GM12878 (cell line): Measurements from ENCODE around the gene PANK1. TPM values are rescaled to one million over a fixed set of nuclear protein-coding genes. Genes with fewer than 3 reads are reported as not detected.

Experiments
- ATAC-seq: fragments of 200-7000 bp; cut with Tn5 transposase; 3 replicates; pipeline ENCODE4 v1.9.1; 2020; ENCODE audit warnings: mild to moderate bottlenecking, moderate library complexity
- Bru-seq: library from RNA; stranded (reverse); fragments of 400-500 nt; gene quantifications from one replicate; lab custom pipeline; 2021; lab: Mats Ljungman, UMichigan
- BruChase-seq, 2 experiments: library from RNA; stranded (reverse); fragments of 400-500 nt; gene quantifications; one replicate each; lab custom pipeline; 2021; lab: Mats Ljungman, UMichigan
- BruUV-seq: library from RNA; stranded (reverse); fragments of 400-500 nt; replicated peaks from 2 replicates; lab custom pipeline; 2021; lab: Mats Ljungman, UMichigan
- CTCF ChIA-PET: fragments of 300-600 bp; sonication (Branson Sonifier 250); formaldehyde crosslinking; extraction: SDS; loops from one replicate; lab custom pipeline; 2021; ENCODE audit warnings: inconsistent platforms; lab: Yijun Ruan, JAX
- POLR2A ChIA-PET: fragments of 350-600 bp; formaldehyde crosslinking; extraction: SDS; loops from one replicate; lab custom pipeline; 2021; ENCODE audit warnings: inconsistent platforms; lab: Charles Lee
- RAD21 ChIA-PET: fragments of 300-600 bp; sonication (Branson Sonifier 250); formaldehyde crosslinking; loops from one replicate; lab custom pipeline; 2023; ENCODE audit warnings: antibody characterized with exemption; ENCODE audit not compliant: unreplicated experiment; lab: Charles Lee
- SMC1A ChIA-PET: fragments of 300-600 bp; sonication (Branson Sonifier 250); formaldehyde crosslinking; loops from one replicate; lab custom pipeline; 2023; ENCODE audit not compliant: unreplicated experiment, uncharacterized antibody; lab: Charles Lee
- DNase-seq: peaks from one replicate; pipeline ENCODE4 v3.0.0-alpha.2; 2011; ENCODE audit warnings: low read depth, low spot score
- FAIRE-seq: peaks from 3 replicates; lab custom pipeline; 2011; peaks lifted over from hg19 to GRCh38; lab: Jason Lieb, UNC
- H2AFZ ChIP-seq: 2 replicates; pipeline ENCODE4 v1.6.0; 2011; ENCODE audit warnings: low read depth, low read length, control low read depth; ENCODE audit not compliant: control insufficient read depth
- H3K27ac ChIP-seq: 2 replicates; pipeline ENCODE4 v1.5.1; 2011; ENCODE audit warnings: control low read depth; ENCODE audit not compliant: control insufficient read depth, insufficient read depth
- H3K27me3 ChIP-seq, 2 experiments: replicated peaks in 1 of 2; 2 replicates each; pipeline versions ENCODE4 v1.6.0 to v1.6.1; 2011; ENCODE audit warnings: low read length in 1 of 2; ENCODE audit not compliant: control insufficient read depth in 2 of 2, insufficient read depth in 2 of 2
- H3K36me3 ChIP-seq, 2 experiments: 2 replicates each; pipeline ENCODE4 v1.5.1; 2011; ENCODE audit warnings: low read length in 1 of 2; ENCODE audit not compliant: control insufficient read depth in 2 of 2, insufficient read depth in 2 of 2
- H3K4me1 ChIP-seq: 2 replicates; pipeline ENCODE4 v1.6.1; 2011; ENCODE audit warnings: mild to moderate bottlenecking, low read length, moderate library complexity, mixed read lengths; ENCODE audit not compliant: control insufficient read depth, insufficient read depth
- H3K4me2 ChIP-seq: 2 replicates; pipeline ENCODE4 v1.6.0; 2011; ENCODE audit warnings: control low read depth; ENCODE audit not compliant: control insufficient read depth, insufficient read depth
- H3K4me3 ChIP-seq: fragments of 200-600 bp; sonication (generic); 2 replicates; pipeline ENCODE4 v1.5.1; 2016
- H3K79me2 ChIP-seq: 2 replicates; pipeline ENCODE4 v1.6.0; 2011; ENCODE audit warnings: low read length; ENCODE audit not compliant: control insufficient read depth, insufficient read depth
- H3K9ac ChIP-seq: 2 replicates; pipeline ENCODE4 v1.8.0; 2011; ENCODE audit warnings: low read length, control low read depth, mixed read lengths; ENCODE audit not compliant: control insufficient read depth, insufficient read depth
- H3K9me3 ChIP-seq: replicated peaks from 3 replicates; pipeline ENCODE4 v1.5.1; 2011; ENCODE audit warnings: mild to moderate bottlenecking, low read length; ENCODE audit not compliant: control insufficient read depth, insufficient read depth
- H4K20me1 ChIP-seq: 2 replicates; pipeline ENCODE4 v1.6.0; 2011; ENCODE audit not compliant: control insufficient read depth, insufficient read depth
- BMI1 ChIP-seq: fragments of 450-650 bp; IDR thresholded peaks from 2 replicates; pipeline ENCODE4 v1.6.1; 2016; ENCODE audit warnings: mild to moderate bottlenecking, moderate library complexity, borderline replicate concordance
- CHD2 ChIP-seq: IDR thresholded peaks from 2 replicates; pipeline ENCODE4 v1.6.1; 2011; ENCODE audit warnings: low read depth, low read length, improper control_type of control experiment, borderline replicate concordance
- CREM ChIP-seq: IDR thresholded peaks from 2 replicates; pipeline ENCODE4 v1.6.1; 2014; ENCODE audit warnings: antibody characterized with exemption, low read depth
- GABPA ChIP-seq: IDR thresholded peaks from 2 replicates; pipeline ENCODE4 v1.6.1; 2014; ENCODE audit warnings: antibody characterized with exemption, low read depth, mild to moderate bottlenecking, inconsistent platforms
- GATAD2B ChIP-seq: fragments of 450-650 bp; conservative IDR thresholded peaks from 2 replicates; pipeline ENCODE4 v1.6.1; 2017; ENCODE audit warnings: low read depth, mild to moderate bottlenecking, moderate library complexity
- HDAC6 ChIP-seq: fragments of 200-600 bp; sonication (generic); IDR thresholded peaks from one replicate; pipeline ENCODE4 v1.8.0; 2017; ENCODE audit warnings: antibody characterized with exemption; ENCODE audit not compliant: unreplicated experiment
- HDGF ChIP-seq: fragments of 450-650 bp; IDR thresholded peaks from 2 replicates; pipeline ENCODE4 v1.6.1; 2016; ENCODE audit warnings: antibody characterized with exemption
- IKZF2 ChIP-seq, 2 experiments: fragments of 450-650 bp; IDR thresholded peaks; 2 replicates each; pipeline ENCODE4 v1.6.1; 2017; ENCODE audit warnings: mild to moderate bottlenecking in 2 of 2, moderate library complexity in 2 of 2
- MXI1 ChIP-seq: fragments of 150-350 bp; IDR thresholded peaks from 2 replicates; pipeline ENCODE4 v1.6.1; 2011; ENCODE audit warnings: low read depth, mild to moderate bottlenecking, inconsistent platforms, low read length, improper control_type of control experiment
- NBN ChIP-seq: fragments of 450-650 bp; IDR thresholded peaks from 2 replicates; pipeline ENCODE4 v1.6.1; 2016
- POLR2A ChIP-seq: IDR thresholded peaks from 2 replicates; pipeline ENCODE4 v1.6.1; 2011; ENCODE audit warnings: low read depth, mild to moderate bottlenecking, low read length
- SMARCA5 ChIP-seq: fragments of 450-650 bp; IDR thresholded peaks from 2 replicates; pipeline ENCODE4 v1.6.1; 2017; ENCODE audit warnings: mild to moderate bottlenecking
- TAF1 ChIP-seq: IDR thresholded peaks from 2 replicates; pipeline ENCODE4 v1.6.1; 2011; ENCODE audit warnings: mild to moderate bottlenecking, low read depth, low read length, borderline replicate concordance
- ZSCAN29 ChIP-seq: fragments of 450-650 bp; IDR thresholded peaks from 2 replicates; pipeline ENCODE4 v1.6.1; 2017; ENCODE audit warnings: mild to moderate bottlenecking, moderate library complexity
- WGBS: methylation state at CpG from one replicate; pipeline ENCODE4 v1.1.6; 2016; ENCODE audit warnings: low lambda C conversion rate; ENCODE audit not compliant: insufficient replicate concordance, insufficient coverage; ENCODE audit errors: missing lambda C conversion rate; 5-methylcytosine and 5-hydroxymethylcytosine counted together
- in situ Hi-C: fragments of 300-500 bp; cut with MboI; formaldehyde crosslinking; loops from 9 replicates; pipeline ENCODE4 v1.14.3; 2018; ENCODE audit warnings: mixed read lengths
- intact Hi-C: fragments of 100-400 bp; cut with micrococcal nuclease; formaldehyde crosslinking; loops from one replicate; pipeline ENCODE4 v1.14.2; 2022; ENCODE audit not compliant: unreplicated experiment
- long read RNA-seq, 2 experiments: library from polyadenylated mRNA; unstranded; transcript quantifications; one replicate each; pipeline ENCODE4 v2.0.0, GENCODE V29; 2019 to 2020
- polyA minus RNA-seq, 3 experiments: library from RNA; depleted of rRNA, polyadenylated mRNA; stranded (reverse); fragments of >200 nt; gene quantifications; 2 replicates each; pipeline ENCODE4 v1.2.3, GENCODE V29; 2011
- polyA plus RNA-seq, 11 experiments: library from polyadenylated mRNA; depleted of rRNA in 4 of 11; unstranded in 6 of 11; stranded (reverse) in 5 of 11; fragments of >200 nt; fragmentation: Nextera tagmentation in 4 of 11; fragmentation: Illumina TruSeq in 1 of 11; extraction: Ambion mirVana in 4 of 11; extraction: Trizol in 1 of 11; gene quantifications; 1 replicate in 1 of 11; 2 replicates in 10 of 11; pipeline versions ENCODE4 v1.2.1 to v1.2.3, GENCODE V29; 2011 to 2016; ENCODE audit warnings: inconsistent platforms in 2 of 11, missing spikeins in 2 of 11, low read depth in 1 of 11
- total RNA-seq, 4 experiments: library from RNA; depleted of rRNA in 3 of 4; stranded (reverse); fragments of >200 nt in 3 of 4; fragmentation: Illumina TruSeq in 1 of 4; extraction: Trizol in 1 of 4; gene quantifications; 2 replicates each; pipeline versions ENCODE4 v1.2.1 to v1.2.3, GENCODE V29; 2013 to 2021
- TF ChIP-seq, protein P1 (sequence below): IDR thresholded peaks from 2 replicates; pipeline ENCODE4 v1.6.1; 2011; ENCODE audit warnings: borderline replicate concordance, low read depth, mild to moderate bottlenecking, moderate library complexity, mixed read lengths, low read length; ENCODE audit not compliant: insufficient read depth; ENCODE audit errors: extremely low read length
- TF ChIP-seq, protein P2 (sequence below): IDR thresholded peaks from 2 replicates; pipeline ENCODE4 v1.6.1; 2011; ENCODE audit warnings: low read depth, mild to moderate bottlenecking, low read length, moderate library complexity, borderline replicate concordance; ENCODE audit errors: extremely low read depth
- TF ChIP-seq, protein P3 (sequence below): IDR thresholded peaks from 2 replicates; pipeline ENCODE4 v1.6.1; 2012; ENCODE audit warnings: low read depth, low read length, improper control_type of control experiment

The PANK1 gene
- 14.2 and 22.3 TPM in 2 replicates for total RNA-seq (2013; cell fraction: nucleolus; rRNA removed)
- 5.1 and 8.0 TPM in 2 replicates for total RNA-seq (2014; rRNA removed)
- total RNA-seq (2014; rRNA removed; fragmentation: Illumina TruSeq; extraction: Trizol) = 7.5 and 8.3 TPM in 2 replicates
- 6.3 and 9.6 TPM in 2 replicates for total RNA-seq (2021)
- 0.68 TPM for polyA plus RNA-seq (2011; ENCODE audit: low read depth)
- 10.6 and 12.6 TPM in 2 replicates for polyA plus RNA-seq (2011; rRNA removed)
- polyA plus RNA-seq (2011; cell fraction: cytosol; rRNA removed) = 5.7 and 7.9 TPM in 2 replicates
- polyA plus RNA-seq (2011; cell fraction: nucleus; rRNA removed) = 4.9 and 5.7 TPM in 2 replicates
- polyA plus RNA-seq (2012) = 1.7 and 2.8 TPM in 2 replicates
- 8.5 TPM in 2 replicates for polyA plus RNA-seq (2014; fragmentation: Illumina TruSeq; extraction: Trizol)
- 1 to 10 TPM; 1.9 to 2.4 TPM for polyA plus RNA-seq (2014; fragmentation: Nextera tagmentation; extraction: Ambion mirVana)
- 6.4 and 6.9 TPM in 2 replicates for polyA plus RNA-seq (2014; rRNA removed)
- polyA plus RNA-seq (2016; fragmentation: Nextera tagmentation; extraction: Ambion mirVana) = 1 to 10 TPM; 3.6 to 3.7 TPM
- polyA minus RNA-seq (2011; rRNA and poly(A)+ RNA removed) = 15.0 and 16.0 TPM in 2 replicates
- 4.7 and 5.9 TPM in 2 replicates for polyA minus RNA-seq (2011; cell fraction: cytosol; rRNA and poly(A)+ RNA removed)
- 8.3 and 14.9 TPM in 2 replicates for polyA minus RNA-seq (2011; cell fraction: nucleus; rRNA and poly(A)+ RNA removed)
- Bru-seq, nascent RNA = percentile 55 among the genes with signal in this experiment
- BruChase-seq, experiment 1, labeled RNA remaining after a 6-hour chase = percentile 52 among the genes with signal in this experiment
- percentile 53 among the genes with signal in this experiment for BruChase-seq, experiment 2, labeled RNA remaining after a 2-hour chase
- long read RNA-seq, experiment 1, full-length matches to known transcripts = 1 of 7 reads
- long read RNA-seq, experiment 1, partial matches to known transcripts = 4 of 7 reads
- long read RNA-seq, experiment 1, other reads (novel, unspliced or antisense) = 2 of 7 reads
- long read RNA-seq, experiment 2, full-length matches to known transcripts = 4 of 10 reads
- long read RNA-seq, experiment 2, partial matches to known transcripts = 1 of 10 reads
- long read RNA-seq, experiment 2, other reads (novel, unspliced or antisense) = 5 of 10 reads

DNA sequence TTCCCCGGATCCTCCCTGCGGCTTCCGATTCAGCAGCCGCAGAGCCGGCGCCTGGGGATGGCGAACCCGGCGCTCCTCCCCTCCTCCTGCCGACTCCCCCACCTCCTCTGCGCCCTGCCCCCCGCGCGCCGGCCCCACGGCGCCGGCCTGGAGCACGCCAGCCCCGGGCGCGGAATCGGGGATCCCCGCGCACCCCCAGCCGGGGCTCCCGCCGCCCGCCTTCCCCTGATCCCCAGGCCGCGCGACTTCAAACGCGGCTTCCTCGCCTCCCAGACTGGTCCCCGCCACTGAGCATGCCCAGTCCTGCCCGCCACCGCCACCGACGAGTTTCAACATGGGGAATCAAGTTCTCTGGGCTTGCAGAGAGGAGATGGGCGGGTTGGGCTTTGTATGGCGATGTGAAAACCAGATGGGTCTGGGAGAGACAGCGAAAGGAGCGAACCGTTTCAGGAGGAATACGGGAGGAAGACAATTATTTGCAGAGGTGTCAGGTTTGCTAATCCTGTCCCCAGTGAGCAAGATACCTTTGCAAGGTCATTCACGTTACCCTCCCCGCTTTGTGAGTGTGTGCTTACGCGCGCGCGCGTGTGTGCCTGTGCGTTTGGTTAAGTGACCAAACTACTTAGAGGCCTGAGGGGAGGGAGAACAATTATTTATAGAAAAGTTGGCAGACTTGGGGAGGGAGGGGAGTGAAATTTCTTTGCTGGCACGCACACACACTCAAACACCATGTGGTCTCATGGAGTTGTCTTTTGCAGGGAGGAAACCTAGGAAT lies at the start of gene PANK1:
Gene PANK1, minus strand, starts transcription at position 276 of the 775 bp plus-strand sequence. CDS start 351 bp downstream, outside the sequence.
- peak; percentile 34 for DNase-seq
- H3K9ac ChIP-seq = peak within 1 kb of the TSS; percentile 81
- H4K20me1 ChIP-seq = no peaks in the 10 kb centered on the region
- peak within 1 kb of the TSS; percentile 98 for H2AFZ ChIP-seq
- FAIRE-seq = no peak
- H3K27me3 ChIP-seq = no peaks in the 10 kb centered on the region
- peaks cover 7% of the 10 kb centered on the region; the same call in 1 of the 2 replicates for H3K4me1 ChIP-seq
- SMC1A ChIA-PET = interaction anchor here (1.0 to 1.8 kb wide), 3 partner anchors 10 to 56 kb away, joined by 4 to 9 read pairs (median 5); partner anchors contain the start of gene KIF20B
- H3K36me3 ChIP-seq = no peaks in the 10 kb centered on the region
- BruUV-seq = no TSS peak
- intact Hi-C loops (loop anchor here (1.0 to 5.0 kb wide), 3 partner anchors 8 to 228 kb away; partner anchors contain the start of gene KIF20B), in situ Hi-C loops (no loop called here)
- POLR2A ChIA-PET = interaction anchor here (0.8 to 1.2 kb wide), 2 partner anchors 54 to 93 kb away, joined by 3 read pairs; no protein-coding TSS in a partner anchor
- RAD21 ChIA-PET = interaction anchor here (1.9 kb wide), 1 partner anchor 56 kb away, joined by 10 read pairs; the partner anchor contains the start of gene KIF20B
- ATAC-seq = peak; percentile 65
- H3K27ac ChIP-seq = peak within 1 kb of the TSS; percentile 75
- H3K4me3 ChIP-seq = peak within 1 kb of the TSS; percentile 83
- 1% methylated on average over 37 of the region's 56 CpGs for WGBS
- peak within 1 kb of the TSS; percentile 91 for H3K4me2 ChIP-seq
- H3K79me2 ChIP-seq = peaks cover 24% of the 10 kb centered on the region
- H3K9me3 ChIP-seq = no peaks in the 10 kb centered on the region
- CTCF ChIA-PET = interaction anchor here (2.0 to 3.2 kb wide), 2 partner anchors 56 kb away, joined by 7 to 12 read pairs; partner anchors contain the start of gene KIF20B
- TF ChIP-seq CREM (peak; percentile 21; the same call in 1 of the 2 replicates), BMI1 (no peak), IKZF2 (IDR thresholded peaks at IDR 0.05) (peak in 1 of 2 experiments; percentile 15; a peak in 2 of 4 replicates), POLR2A (peak; percentile 81), MXI1 (peak; percentile 15; the same call in 1 of the 2 replicates), CHD2 (peak; percentile 11; the same call in 1 of the 2 replicates), GATAD2B (0 out of 2 replicates have a peak, but pooled peaks have one; percentile 13), TAF1 (peak; percentile 35; the same call in 1 of the 2 replicates), GABPA (no peak), ZSCAN29 (0 out of 2 replicates have a peak, but pooled peaks have one; percentile 6), SMARCA5 (0 out of 2 replicates have a peak, but pooled peaks have one; percentile 11), HDGF (peak; percentile 60; the same call in 1 of the 2 replicates), NBN (peak; percentile 80), HDAC6 (peak; percentile 61)
- TF ChIP-seq, protein P1, sequence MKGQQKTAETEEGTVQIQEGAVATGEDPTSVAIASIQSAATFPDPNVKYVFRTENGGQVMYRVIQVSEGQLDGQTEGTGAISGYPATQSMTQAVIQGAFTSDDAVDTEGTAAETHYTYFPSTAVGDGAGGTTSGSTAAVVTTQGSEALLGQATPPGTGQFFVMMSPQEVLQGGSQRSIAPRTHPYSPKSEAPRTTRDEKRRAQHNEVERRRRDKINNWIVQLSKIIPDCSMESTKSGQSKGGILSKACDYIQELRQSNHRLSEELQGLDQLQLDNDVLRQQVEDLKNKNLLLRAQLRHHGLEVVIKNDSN = no peak
- TF ChIP-seq, protein P2, sequence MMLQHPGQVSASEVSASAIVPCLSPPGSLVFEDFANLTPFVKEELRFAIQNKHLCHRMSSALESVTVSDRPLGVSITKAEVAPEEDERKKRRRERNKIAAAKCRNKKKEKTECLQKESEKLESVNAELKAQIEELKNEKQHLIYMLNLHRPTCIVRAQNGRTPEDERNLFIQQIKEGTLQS = no peak
- TF ChIP-seq, protein P3, sequence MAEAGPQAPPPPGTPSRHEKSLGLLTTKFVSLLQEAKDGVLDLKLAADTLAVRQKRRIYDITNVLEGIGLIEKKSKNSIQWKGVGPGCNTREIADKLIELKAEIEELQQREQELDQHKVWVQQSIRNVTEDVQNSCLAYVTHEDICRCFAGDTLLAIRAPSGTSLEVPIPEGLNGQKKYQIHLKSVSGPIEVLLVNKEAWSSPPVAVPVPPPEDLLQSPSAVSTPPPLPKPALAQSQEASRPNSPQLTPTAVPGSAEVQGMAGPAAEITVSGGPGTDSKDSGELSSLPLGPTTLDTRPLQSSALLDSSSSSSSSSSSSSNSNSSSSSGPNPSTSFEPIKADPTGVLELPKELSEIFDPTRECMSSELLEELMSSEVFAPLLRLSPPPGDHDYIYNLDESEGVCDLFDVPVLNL = 0 out of 2 replicates have a peak, but pooled peaks have one; percentile 31
